ENCODE data around the gene ITIH2.
"Not testable (repeated sequence)": the region's sequence is repeated elsewhere in the genome, so short reads cannot be mapped to it uniquely, and the experiment has no call there.

Gene ITIH2

GRCh38 chr10:7696545-7696944, 6.6 kb upstream of the ITIH2 start:
- no peak for DNase-seq

- no peak for DNase-seq
Observed at GRCh38 chr10:7697426-7697825, 5.7 kb upstream of the ITIH2 start.

GRCh38 chr10:7700577-7701125, 2.5 kb upstream of the ITIH2 start:
- DNase-seq = no peak

- DNase-seq = no peak
Observed at GRCh38 chr10:7701158-7701742, 1.9 kb upstream of the ITIH2 start.

GRCh38 chr10:7702288-7702812, 766 bp upstream of the ITIH2 start:
- DNase-seq = no peak

- no peak for DNase-seq
Observed at GRCh38 chr10:7704071-7705016, 1.2 kb downstream of the ITIH2 start.

- no peak for DNase-seq
Observed at GRCh38 chr10:7705341-7705740, 2.2 kb downstream of the ITIH2 start.

- DNase-seq = no peak
Observed at GRCh38 chr10:7706534-7707073, 3.5 kb downstream of the ITIH2 start.

GRCh38 chr10:7707102-7707501, 4.0 kb downstream of the ITIH2 start:
- no peak for DNase-seq

GRCh38 chr10:7707858-7708622, 4.9 kb downstream of the ITIH2 start:
- DNase-seq = no peak

- no peak for DNase-seq
Observed at GRCh38 chr10:7708832-7709231, 5.7 kb downstream of the ITIH2 start.

- DNase-seq = no peak
Observed at GRCh38 chr10:7710446-7710845, 7.3 kb downstream of the ITIH2 start.

GRCh38 chr10:7711075-7711474, 8.0 kb downstream of the ITIH2 start:
- not testable (repeated sequence) for DNase-seq

GRCh38 chr10:7715515-7715914, 12.4 kb downstream of the ITIH2 start:
- DNase-seq = no peak

- no peak for DNase-seq
Observed at GRCh38 chr10:7717767-7718166, 14.7 kb downstream of the ITIH2 start.

GRCh38 chr10:7718685-7719084, 15.6 kb downstream of the ITIH2 start:
- no peak for DNase-seq

- DNase-seq = no peak
Observed at GRCh38 chr10:7720478-7720877, 17.4 kb downstream of the ITIH2 start.

- DNase-seq = no peak
Observed at GRCh38 chr10:7722927-7723529, 19.9 kb downstream of the ITIH2 start.

GRCh38 chr10:7734821-7735220, 31.7 kb downstream of the ITIH2 start:
- DNase-seq = no peak

GRCh38 chr10:7738536-7739407, 35.7 kb downstream of the ITIH2 start:
- DNase-seq = no peak

GRCh38 chr10:7744307-7744706, 41.2 kb downstream of the ITIH2 start:
- DNase-seq = no peak

Data from CD4-positive, alpha-beta T cell treated with Interleukin-10 for 1 hour (primary cell).